Measurements from ENCODE around the gene NME3.

Gene NME3

DNA sequence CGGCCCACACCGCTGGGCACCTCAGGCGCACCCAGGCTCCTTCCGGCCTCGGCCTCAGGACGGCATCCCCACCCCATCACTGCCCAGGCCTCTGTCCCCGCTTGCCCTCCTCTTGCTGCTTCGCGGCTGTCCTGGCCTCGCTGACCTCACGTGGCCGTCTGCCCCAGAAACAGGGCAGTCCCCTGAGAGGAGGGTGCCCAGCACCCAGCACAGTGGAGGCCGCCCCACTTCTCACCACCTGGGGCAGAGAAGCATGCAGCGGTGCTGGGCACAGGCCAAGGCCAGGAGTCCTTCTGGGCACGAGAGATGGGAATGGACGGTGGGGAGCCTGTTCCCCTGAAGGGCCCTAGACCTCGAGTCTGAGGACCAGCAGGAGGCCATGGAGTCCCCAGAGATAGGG is 46.4 kb upstream of the NME3 start:
- TF ChIP-seq, protein P1, sequence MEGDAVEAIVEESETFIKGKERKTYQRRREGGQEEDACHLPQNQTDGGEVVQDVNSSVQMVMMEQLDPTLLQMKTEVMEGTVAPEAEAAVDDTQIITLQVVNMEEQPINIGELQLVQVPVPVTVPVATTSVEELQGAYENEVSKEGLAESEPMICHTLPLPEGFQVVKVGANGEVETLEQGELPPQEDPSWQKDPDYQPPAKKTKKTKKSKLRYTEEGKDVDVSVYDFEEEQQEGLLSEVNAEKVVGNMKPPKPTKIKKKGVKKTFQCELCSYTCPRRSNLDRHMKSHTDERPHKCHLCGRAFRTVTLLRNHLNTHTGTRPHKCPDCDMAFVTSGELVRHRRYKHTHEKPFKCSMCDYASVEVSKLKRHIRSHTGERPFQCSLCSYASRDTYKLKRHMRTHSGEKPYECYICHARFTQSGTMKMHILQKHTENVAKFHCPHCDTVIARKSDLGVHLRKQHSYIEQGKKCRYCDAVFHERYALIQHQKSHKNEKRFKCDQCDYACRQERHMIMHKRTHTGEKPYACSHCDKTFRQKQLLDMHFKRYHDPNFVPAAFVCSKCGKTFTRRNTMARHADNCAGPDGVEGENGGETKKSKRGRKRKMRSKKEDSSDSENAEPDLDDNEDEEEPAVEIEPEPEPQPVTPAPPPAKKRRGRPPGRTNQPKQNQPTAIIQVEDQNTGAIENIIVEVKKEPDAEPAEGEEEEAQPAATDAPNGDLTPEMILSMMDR (IDR thresholded peaks at IDR 0.05; ENCODE audit: low read depth, low read length) = no peak
- no peak overlapping the region for H3K4me3 ChIP-seq (ENCODE audit: low read depth, low read length)

- H3K4me3 ChIP-seq (ENCODE audit: low read depth, low read length) = no peak overlapping the region
- TF ChIP-seq, protein P1 (IDR thresholded peaks at IDR 0.05; ENCODE audit: low read depth, low read length) = no peak
Observed at GRCh38 chr16:1817276-1817589, 45.9 kb upstream of the NME3 start.

- TF ChIP-seq, protein P1 (IDR thresholded peaks at IDR 0.05; ENCODE audit: low read depth, low read length) = no peak
- no peak overlapping the region for H3K4me3 ChIP-seq (ENCODE audit: low read depth, low read length)
Observed at GRCh38 chr16:1816396-1817275, 45.3 kb upstream of the NME3 start.

- no peak overlapping the region for H3K4me3 ChIP-seq (ENCODE audit: low read depth, low read length)
- TF ChIP-seq, protein P1 (IDR thresholded peaks at IDR 0.05; ENCODE audit: low read depth, low read length) = no peak
Observed at GRCh38 chr16:1815461-1815860, 44.1 kb upstream of the NME3 start.

GRCh38 chr16:1812732-1813163 is 41.4 kb upstream of the NME3 start:
- TF ChIP-seq, protein P1 (IDR thresholded peaks at IDR 0.05; ENCODE audit: low read depth, low read length) = peak; percentile 68
- no peak overlapping the region for H3K4me3 ChIP-seq (ENCODE audit: low read depth, low read length)

GRCh38 chr16:1810536-1810935 is 39.2 kb upstream of the NME3 start:
- TF ChIP-seq, protein P1 (IDR thresholded peaks at IDR 0.05; ENCODE audit: low read depth, low read length) = no peak
- no peak overlapping the region for H3K4me3 ChIP-seq (ENCODE audit: low read depth, low read length)

DNA sequence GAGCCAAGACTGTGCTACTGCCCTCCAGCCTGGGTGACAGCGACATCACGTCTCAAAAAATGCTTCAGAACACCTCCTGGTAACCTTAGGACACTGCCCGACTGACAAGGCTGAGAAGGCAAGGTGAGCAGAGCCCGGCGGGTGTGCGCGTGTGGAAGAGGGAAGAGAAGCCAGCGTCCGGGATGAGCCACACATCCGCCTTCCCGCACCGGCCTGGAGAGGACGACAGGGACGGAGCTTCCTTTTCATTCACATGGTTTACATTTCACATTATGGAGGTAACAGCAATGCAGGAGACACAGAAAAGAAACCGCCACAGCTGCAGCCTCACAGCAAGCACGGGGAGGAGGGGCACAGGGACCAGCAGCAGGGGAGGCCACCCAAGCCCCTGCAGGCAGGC is 38.8 kb upstream of the NME3 start:
- TF ChIP-seq, protein P1 (IDR thresholded peaks at IDR 0.05; ENCODE audit: low read depth, low read length) = no peak

More for the DNA sequence above, 38.8 kb upstream of the NME3 start:
- no peak overlapping the region for H3K4me3 ChIP-seq (ENCODE audit: low read depth, low read length)

All from WI38 (cell line).